ENCODE data around the gene ZNF837. TPM values are rescaled to one million over a fixed set of nuclear protein-coding genes. Genes with fewer than 3 reads are reported as not detected.

The ZNF837 gene
- total RNA-seq, 2 experiments from 2014 or later = 1.5 to 1.6 TPM

DNA sequence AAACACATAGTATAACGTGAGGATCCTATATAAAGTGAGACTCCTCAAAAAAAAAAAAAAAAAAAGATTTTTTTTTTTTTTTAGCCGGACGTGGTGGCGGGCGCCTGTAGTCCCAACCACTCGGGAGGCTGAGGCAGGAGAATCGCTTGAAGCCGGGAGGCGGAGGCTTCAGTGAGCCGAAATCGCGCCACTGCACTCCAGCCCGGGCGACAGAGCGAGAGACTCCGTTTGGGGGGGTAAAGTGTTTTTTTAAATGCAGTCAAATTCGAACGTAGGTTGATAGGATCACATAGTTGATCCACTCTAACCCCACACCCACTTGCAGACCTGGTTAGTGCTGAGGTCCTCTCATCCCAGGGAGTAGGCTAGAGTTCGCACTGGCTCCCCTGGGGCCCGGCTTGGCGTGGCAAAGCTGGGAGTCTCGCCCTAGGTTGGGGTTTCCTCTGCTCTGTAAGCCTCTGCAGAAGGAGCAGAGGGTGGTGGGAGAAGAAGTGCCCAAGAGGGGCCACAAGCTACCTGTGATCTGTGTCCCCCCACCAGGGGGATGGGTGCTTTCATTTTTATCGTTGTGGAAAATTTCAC lies 21.1 kb upstream of the ZNF837 start:
- CTCF ChIA-PET = no interaction called here
- peaks cover 22% of the 10 kb centered on the region for H3K4me1 Mint-ChIP-seq (ENCODE audit: low read depth)
- ATAC-seq (no peak), DNase-seq (no peak)
- H3K4me3 Mint-ChIP-seq = peak overlapping the region; percentile 87
- H3K27ac Mint-ChIP-seq = no peak overlapping the region
- POLR2A ChIA-PET = interaction anchor here (0.9 to 1.0 kb wide), 2 partner anchors 10 to 15 kb away, joined by 3 to 5 read pairs; partner anchors contain the start of gene RPS5
- no peaks in the 10 kb centered on the region for H3K27me3 Mint-ChIP-seq
- intact Hi-C loops (cut with micrococcal nuclease) = no loop called here
- peaks cover 3% of the 10 kb centered on the region for H3K36me3 Mint-ChIP-seq (ENCODE audit: low read depth)
- TF ChIP-seq, protein P1, sequence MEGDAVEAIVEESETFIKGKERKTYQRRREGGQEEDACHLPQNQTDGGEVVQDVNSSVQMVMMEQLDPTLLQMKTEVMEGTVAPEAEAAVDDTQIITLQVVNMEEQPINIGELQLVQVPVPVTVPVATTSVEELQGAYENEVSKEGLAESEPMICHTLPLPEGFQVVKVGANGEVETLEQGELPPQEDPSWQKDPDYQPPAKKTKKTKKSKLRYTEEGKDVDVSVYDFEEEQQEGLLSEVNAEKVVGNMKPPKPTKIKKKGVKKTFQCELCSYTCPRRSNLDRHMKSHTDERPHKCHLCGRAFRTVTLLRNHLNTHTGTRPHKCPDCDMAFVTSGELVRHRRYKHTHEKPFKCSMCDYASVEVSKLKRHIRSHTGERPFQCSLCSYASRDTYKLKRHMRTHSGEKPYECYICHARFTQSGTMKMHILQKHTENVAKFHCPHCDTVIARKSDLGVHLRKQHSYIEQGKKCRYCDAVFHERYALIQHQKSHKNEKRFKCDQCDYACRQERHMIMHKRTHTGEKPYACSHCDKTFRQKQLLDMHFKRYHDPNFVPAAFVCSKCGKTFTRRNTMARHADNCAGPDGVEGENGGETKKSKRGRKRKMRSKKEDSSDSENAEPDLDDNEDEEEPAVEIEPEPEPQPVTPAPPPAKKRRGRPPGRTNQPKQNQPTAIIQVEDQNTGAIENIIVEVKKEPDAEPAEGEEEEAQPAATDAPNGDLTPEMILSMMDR (IDR thresholded peaks at IDR 0.05) = no peak
- no peaks in the 10 kb centered on the region for H3K9me3 Mint-ChIP-seq

DNA sequence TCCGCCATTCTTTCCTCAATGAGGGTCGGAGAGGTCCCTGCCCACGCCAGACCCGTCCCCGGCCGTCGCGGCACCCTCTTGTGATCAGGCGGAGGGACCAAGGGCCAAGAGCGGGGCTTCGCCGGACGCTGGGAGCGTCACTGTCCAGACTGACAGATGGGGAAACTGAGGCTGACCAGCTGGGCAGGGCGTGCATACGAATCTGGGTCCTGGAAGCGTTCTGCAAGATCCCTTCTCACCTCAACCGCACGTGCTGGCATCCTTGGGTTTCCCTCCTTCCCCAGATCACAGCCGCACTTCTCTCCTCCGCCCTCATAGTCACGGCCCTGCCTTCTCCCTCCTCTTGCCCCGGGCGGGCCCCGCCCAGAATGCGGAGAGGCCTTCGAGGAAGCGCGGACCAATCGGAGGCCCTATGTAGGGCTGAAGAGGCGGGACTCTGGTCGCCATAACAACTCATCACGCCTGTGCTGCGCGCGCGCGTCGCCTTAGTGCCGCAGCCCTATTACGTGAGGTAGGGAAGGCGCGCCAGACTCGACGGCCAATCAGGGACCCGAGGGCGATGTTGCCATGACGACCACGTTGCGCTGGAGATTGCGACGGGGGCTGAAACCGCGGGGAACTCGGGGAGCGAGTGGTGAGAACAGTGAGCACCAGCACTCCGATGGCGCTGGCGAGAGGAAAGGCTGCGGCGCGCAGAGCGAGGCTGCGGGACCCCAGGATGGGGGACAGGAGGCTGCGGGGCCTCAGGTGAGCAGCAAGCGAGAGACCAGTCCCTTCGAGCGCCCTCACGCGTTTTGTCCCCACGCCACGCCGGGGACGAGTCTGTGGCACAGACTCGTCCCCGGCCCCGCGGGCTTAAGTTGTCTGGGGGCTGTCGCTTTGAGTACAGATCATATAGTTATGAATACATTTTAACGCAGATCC lies 20.3 kb upstream of the ZNF837 start:
- ChIA-PET POLR2A (interaction anchor here (7.2 kb wide), 1 partner anchor 14 kb away, joined by 45 read pairs; the partner anchor contains the start of gene RPS5), CTCF (no interaction called here)
- intact Hi-C loops (cut with micrococcal nuclease) = no loop called here
- Mint-ChIP-seq H3K27ac (peak overlapping the region; percentile 86), H3K36me3 (ENCODE audit: low read depth) (no peaks in the 10 kb centered on the region), H3K9me3 (no peaks in the 10 kb centered on the region), H3K4me1 (ENCODE audit: low read depth) (peaks cover 18% of the 10 kb centered on the region), H3K4me3 (peak overlapping the region; percentile 87), H3K27me3 (no peaks in the 10 kb centered on the region)
- ATAC-seq (peak; percentile 99), DNase-seq (peak; percentile 100)
- TF ChIP-seq, protein P1 (IDR thresholded peaks at IDR 0.05) = no peak

DNA sequence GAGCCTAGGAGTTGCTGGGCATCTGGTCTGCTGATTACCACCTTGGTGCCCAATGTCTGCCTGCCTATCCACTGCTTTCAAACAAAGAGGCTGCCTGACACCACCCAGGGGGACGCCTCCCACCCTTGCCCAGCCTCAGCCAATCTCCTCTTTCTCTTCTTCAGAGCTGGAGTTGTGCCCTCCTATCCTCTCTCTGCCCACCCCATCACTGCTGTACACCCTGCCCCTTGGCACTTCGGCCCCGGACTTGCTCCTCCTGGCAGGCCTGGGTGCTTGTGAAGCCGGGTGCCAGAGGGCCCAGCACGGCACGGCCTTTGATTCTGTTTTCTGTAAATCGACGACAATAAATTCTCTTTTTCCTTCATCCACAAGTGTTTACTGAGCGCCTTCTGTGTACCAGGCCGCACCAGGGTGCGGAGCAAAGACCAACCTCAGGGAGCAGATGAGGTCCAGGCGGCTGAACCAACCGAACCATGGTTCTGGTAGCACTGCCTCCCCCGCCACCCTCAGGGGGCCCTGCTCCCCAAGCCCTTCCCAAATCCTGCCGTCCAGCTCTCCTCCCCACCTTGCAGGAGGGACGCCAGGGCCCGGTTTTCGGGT lies 19.6 kb upstream of the ZNF837 start:
- H3K27me3 Mint-ChIP-seq = no peaks in the 10 kb centered on the region
- CTCF ChIA-PET = no interaction called here

DNA sequence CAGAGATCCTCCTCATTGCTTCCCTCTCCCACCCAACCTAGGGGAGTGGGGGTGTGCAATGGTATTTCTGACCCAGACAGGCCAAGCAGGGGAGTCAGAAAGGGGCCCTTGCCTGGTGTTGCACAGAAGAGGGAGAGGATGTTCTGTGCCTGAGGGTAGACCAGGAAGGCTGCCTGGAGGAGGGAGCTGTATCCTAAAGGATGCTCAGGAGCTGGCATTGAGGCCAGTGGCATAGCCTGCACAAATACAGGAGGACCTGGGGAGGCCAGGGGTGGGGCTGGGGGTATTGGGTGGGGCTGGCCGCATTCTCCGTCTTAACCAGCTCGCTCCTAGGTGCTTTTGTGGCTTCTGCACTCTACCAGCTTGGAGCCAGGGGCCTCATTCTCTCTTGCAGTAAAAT lies 19.1 kb upstream of the ZNF837 start:
- H3K4me1 Mint-ChIP-seq (ENCODE audit: low read depth) = peaks cover 18% of the 10 kb centered on the region
- CTCF ChIA-PET = no interaction called here
- DNase-seq = no peak
- no peak overlapping the region for H3K4me3 Mint-ChIP-seq
- POLR2A ChIA-PET = interaction anchor here (7.2 kb wide), 1 partner anchor 12 kb away, joined by 45 read pairs; the partner anchor contains the start of gene RPS5
- H3K36me3 Mint-ChIP-seq (ENCODE audit: low read depth) = peaks cover 6% of the 10 kb centered on the region
- ATAC-seq = no peak
- intact Hi-C loops (cut with micrococcal nuclease) = no loop called here
- no peaks in the 10 kb centered on the region for H3K9me3 Mint-ChIP-seq
- no peaks in the 10 kb centered on the region for H3K27me3 Mint-ChIP-seq
- no peak overlapping the region for H3K27ac Mint-ChIP-seq
- TF ChIP-seq, protein P1 (IDR thresholded peaks at IDR 0.05) = no peak

More for the DNA sequence above, 19.6 kb upstream of the ZNF837 start:
- H3K27ac Mint-ChIP-seq = no peak overlapping the region
- ATAC-seq = no peak
- peaks cover 5% of the 10 kb centered on the region for H3K36me3 Mint-ChIP-seq (ENCODE audit: low read depth)
- no peak for DNase-seq
- TF ChIP-seq, protein P1 (IDR thresholded peaks at IDR 0.05) = no peak
- POLR2A ChIA-PET = interaction anchor here (7.2 kb wide), 1 partner anchor 13 kb away, joined by 45 read pairs; the partner anchor contains the start of gene RPS5
- peaks cover 18% of the 10 kb centered on the region for H3K4me1 Mint-ChIP-seq (ENCODE audit: low read depth)
- intact Hi-C loops (cut with micrococcal nuclease) = no loop called here
- peak overlapping the region; percentile 87 for H3K4me3 Mint-ChIP-seq
- H3K9me3 Mint-ChIP-seq = no peaks in the 10 kb centered on the region
